Mesenchymal stem cell (in vitro differentiated cells and primary cell): Measurements from ENCODE around the gene NME7.

ENCODE experiments used
- DNase-seq: peaks from one replicate; pipeline ENCODE4 v3.0.0-alpha.2; 2013
- H2AFZ ChIP-seq: one replicate; pipeline ENCODE4 v1.6.1; 2013; ENCODE audit warnings: low read depth, mild to moderate bottlenecking, control low read depth, inconsistent platforms, low read length, moderate library complexity
- H2AK5ac ChIP-seq: 2 replicates; pipeline ENCODE4 v1.6.1; 2013; ENCODE audit warnings: low read length, moderate library complexity, mild to moderate bottlenecking, inconsistent platforms; ENCODE audit not compliant: severe bottlenecking
- H2BK120ac ChIP-seq: one replicate; pipeline ENCODE4 v1.6.1; 2013; ENCODE audit warnings: low read depth, mild to moderate bottlenecking, inconsistent platforms, low read length, moderate library complexity
- H2BK12ac ChIP-seq, 2 experiments: one replicate each; pipeline ENCODE4 v1.6.1; 2013; ENCODE audit warnings: inconsistent platforms in 2 of 2, low read length in 2 of 2, mild to moderate bottlenecking in 2 of 2, moderate library complexity in 2 of 2, control low read depth in 1 of 2
- H2BK15ac ChIP-seq: one replicate; pipeline ENCODE4 v1.6.1; 2013; ENCODE audit warnings: mild to moderate bottlenecking, low read depth, inconsistent platforms; ENCODE audit not compliant: poor library complexity, severe bottlenecking
- H2BK5ac ChIP-seq: 2 replicates; pipeline ENCODE4 v1.6.1; 2013; ENCODE audit warnings: low read depth, mild to moderate bottlenecking, low read length, control low read depth, inconsistent platforms; ENCODE audit not compliant: poor library complexity, severe bottlenecking
- H3K14ac ChIP-seq, 2 experiments: one replicate each; pipeline ENCODE4 v1.6.1; 2013; ENCODE audit warnings: inconsistent platforms in 2 of 2, low read length in 2 of 2, control low read depth in 1 of 2, mild to moderate bottlenecking in 1 of 2, moderate library complexity in 1 of 2
- H3K18ac ChIP-seq, 2 experiments: one replicate each; pipeline ENCODE4 v1.6.1; 2013; ENCODE audit warnings: inconsistent platforms in 2 of 2, low read length in 2 of 2, control low read depth in 1 of 2, low read depth in 1 of 2, mild to moderate bottlenecking in 1 of 2
- H3K23ac ChIP-seq, 2 experiments: one replicate each; pipeline ENCODE4 v1.6.1; 2013; ENCODE audit warnings: inconsistent platforms in 2 of 2, low read length in 2 of 2, mild to moderate bottlenecking in 2 of 2, moderate library complexity in 2 of 2, control low read depth in 1 of 2
- H3K27ac ChIP-seq: 2 replicates; pipeline ENCODE4 v1.5.1; 2013; ENCODE audit warnings: mild to moderate bottlenecking, moderate library complexity, low read length, control low read depth, inconsistent platforms; ENCODE audit not compliant: poor library complexity, severe bottlenecking
- H3K27me3 ChIP-seq, 2 experiments: 2 replicates each; pipeline versions ENCODE4 v1.6.1 to v1.7.0; 2013; ENCODE audit warnings: low read length in 2 of 2, mild to moderate bottlenecking in 2 of 2, moderate library complexity in 2 of 2, control low read depth in 1 of 2, inconsistent platforms in 1 of 2; ENCODE audit not compliant: control insufficient read depth in 1 of 2, insufficient read depth in 1 of 2
- H3K36me3 ChIP-seq, 2 experiments: 2 replicates each; pipeline versions ENCODE4 v1.6.1 to v1.7.0; 2013; ENCODE audit warnings: low read length in 2 of 2, control low read depth in 1 of 2, inconsistent platforms in 1 of 2, low read depth in 1 of 2, mild to moderate bottlenecking in 1 of 2; ENCODE audit not compliant: insufficient read depth in 2 of 2, control insufficient read depth in 1 of 2
- H3K4ac ChIP-seq, 2 experiments: one replicate each; pipeline ENCODE4 v1.6.1; 2013; ENCODE audit warnings: inconsistent platforms in 2 of 2, low read length in 2 of 2, mild to moderate bottlenecking in 2 of 2, moderate library complexity in 2 of 2, control low read depth in 1 of 2, low read depth in 1 of 2
- H3K4me1 ChIP-seq: 2 replicates; pipeline ENCODE4 v1.6.1; 2013; ENCODE audit warnings: low read depth, low read length, control low read depth; ENCODE audit not compliant: control insufficient read depth, insufficient read depth
- H3K4me2 ChIP-seq: 2 replicates; pipeline ENCODE4 v1.6.1; 2013; ENCODE audit warnings: low read length, mild to moderate bottlenecking, inconsistent platforms; ENCODE audit not compliant: poor library complexity, severe bottlenecking
- H3K4me3 ChIP-seq, 2 experiments: 2 replicates each; pipeline versions ENCODE4 v1.5.1 to v1.7.0; 2013; ENCODE audit warnings: low read length in 2 of 2, mild to moderate bottlenecking in 2 of 2, control low read depth in 1 of 2, low read depth in 1 of 2; ENCODE audit not compliant: insufficient read depth in 1 of 2
- H3K79me1 ChIP-seq: replicated peaks from 2 replicates; pipeline ENCODE4 v1.6.1; 2013; ENCODE audit warnings: mild to moderate bottlenecking, control low read depth, low read length, inconsistent platforms; ENCODE audit not compliant: poor library complexity, severe bottlenecking
- H3K9ac ChIP-seq: 2 replicates; pipeline ENCODE4 v1.7.0; 2013; ENCODE audit warnings: mild to moderate bottlenecking, low read length, moderate library complexity
- H3K9me3 ChIP-seq: 2 replicates; pipeline ENCODE4 v1.7.0; 2013; ENCODE audit warnings: mild to moderate bottlenecking, low read length; ENCODE audit not compliant: control insufficient read depth
- H4K8ac ChIP-seq: one replicate; pipeline ENCODE4 v1.6.1; 2013; ENCODE audit warnings: inconsistent platforms, mild to moderate bottlenecking, low read length, moderate library complexity
- H4K91ac ChIP-seq: one replicate; pipeline ENCODE4 v1.6.1; 2013; ENCODE audit warnings: mild to moderate bottlenecking, low read length, inconsistent platforms
- WGBS: methylation state at CpG from one replicate; pipeline ENCODE4 v1.1.7; 2013; ENCODE audit warnings: mixed read lengths; 5-methylcytosine and 5-hydroxymethylcytosine counted together

Gene NME7

DNA sequence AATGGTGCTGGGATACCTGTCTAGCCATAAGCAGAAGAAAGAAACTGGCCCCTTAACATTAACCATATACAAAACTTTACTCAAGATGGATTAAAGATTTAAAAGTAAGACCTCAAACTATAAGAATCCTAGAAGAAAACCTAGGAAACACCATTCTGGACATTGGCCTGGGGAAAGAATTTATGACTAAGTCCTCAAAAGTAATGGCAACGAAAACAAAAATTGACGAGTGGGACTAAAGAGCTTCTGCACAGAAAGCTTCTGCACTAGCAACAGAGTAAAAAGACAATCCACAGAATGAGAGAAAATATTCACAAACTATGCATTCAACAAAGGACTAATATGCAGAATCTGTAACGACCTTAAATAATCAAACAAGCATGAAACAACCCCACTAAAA lies 66.7 kb downstream of the NME7 start:
- Histone ChIP-seq H3K36me3 (peaks cover 0 to 17% of the 10 kb centered on the region in 2 experiments), H4K8ac (no peak overlapping the region), H2BK12ac (no peak overlapping the region), H3K4ac (no peak overlapping the region), H3K4me1 (no peaks in the 10 kb centered on the region), H4K91ac (no peak overlapping the region), H3K27ac (no peak overlapping the region), H3K4me2 (no peak overlapping the region), H3K9me3 (no peaks in the 10 kb centered on the region), H3K27me3 (no peaks in the 10 kb centered on the region), H3K79me1 (peaks cover 5% of the 10 kb centered on the region), H2AK5ac (no peak overlapping the region), H2BK5ac (no peak overlapping the region), H2BK15ac (no peak overlapping the region), H2BK120ac (no peak overlapping the region), H2AFZ (no peak overlapping the region), H3K9ac (no peak overlapping the region), H3K4me3 (no peak overlapping the region), H3K18ac (no peak overlapping the region), H3K23ac (no peak overlapping the region), H3K14ac (no peak overlapping the region)
- WGBS = 85% methylated on average over 3 of the region's 3 CpGs
- no peak for DNase-seq

DNA sequence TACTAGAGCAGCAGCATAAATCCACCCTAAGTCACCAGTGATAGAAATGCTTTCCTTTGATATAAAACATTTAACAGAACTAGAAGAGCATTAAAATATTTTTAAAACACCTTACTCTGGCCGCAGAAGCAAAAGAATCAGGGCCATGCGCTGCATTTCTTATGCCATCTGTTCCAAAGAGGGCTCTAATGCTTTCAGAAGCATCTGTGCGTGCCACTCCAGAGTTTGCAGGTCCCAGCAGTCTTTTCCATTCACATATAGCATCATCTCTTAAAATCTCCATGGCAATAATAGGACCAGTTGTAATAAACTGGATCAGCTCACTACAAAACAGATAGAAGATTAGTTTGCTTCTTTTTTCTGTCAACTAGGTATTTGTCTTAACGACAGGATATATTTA lies 69.2 kb downstream of the NME7 start:
- Histone ChIP-seq H3K4me2 (no peak overlapping the region), H3K14ac (no peak overlapping the region), H4K91ac (no peak overlapping the region), H2BK12ac (no peak overlapping the region), H3K27ac (no peak overlapping the region), H3K27me3 (no peaks in the 10 kb centered on the region), H3K9me3 (no peaks in the 10 kb centered on the region), H3K4me3 (no peak overlapping the region), H3K4ac (no peak overlapping the region), H2BK5ac (no peak overlapping the region), H3K4me1 (no peaks in the 10 kb centered on the region), H2AK5ac (no peak overlapping the region), H3K23ac (no peak overlapping the region), H3K18ac (no peak overlapping the region), H3K36me3 (peaks cover 0 to 14% of the 10 kb centered on the region in 2 experiments), H3K79me1 (peaks cover 5% of the 10 kb centered on the region), H2AFZ (no peak overlapping the region), H2BK15ac (no peak overlapping the region), H4K8ac (no peak overlapping the region), H3K9ac (no peak overlapping the region), H2BK120ac (no peak overlapping the region)
- WGBS = 96% methylated on average over 3 of the region's 4 CpGs
- no peak for DNase-seq

DNA sequence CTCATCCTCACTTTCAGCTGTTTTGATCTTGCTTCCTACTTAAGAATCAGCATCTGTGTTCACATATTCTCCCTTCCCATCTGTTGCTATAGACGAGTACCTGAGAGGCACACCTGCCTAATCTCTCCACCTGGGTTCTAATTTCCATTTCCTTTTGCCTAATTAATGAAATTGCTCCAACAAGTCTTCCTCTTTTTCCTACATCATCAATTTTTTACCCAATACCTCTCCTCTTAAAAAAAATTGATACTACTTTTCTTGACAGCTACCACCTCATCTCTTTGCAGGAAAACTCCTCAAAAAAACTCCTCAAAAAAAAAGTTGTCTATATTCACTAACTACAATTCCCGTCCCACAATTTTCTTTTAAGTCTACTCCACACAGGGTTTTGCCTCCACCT lies 71.8 kb downstream of the NME7 start:
- 96% methylated on average over 2 of the region's 2 CpGs for WGBS
- peaks cover 0 to 10% of the 10 kb centered on the region in 2 experiments for H3K36me3 ChIP-seq

DNA sequence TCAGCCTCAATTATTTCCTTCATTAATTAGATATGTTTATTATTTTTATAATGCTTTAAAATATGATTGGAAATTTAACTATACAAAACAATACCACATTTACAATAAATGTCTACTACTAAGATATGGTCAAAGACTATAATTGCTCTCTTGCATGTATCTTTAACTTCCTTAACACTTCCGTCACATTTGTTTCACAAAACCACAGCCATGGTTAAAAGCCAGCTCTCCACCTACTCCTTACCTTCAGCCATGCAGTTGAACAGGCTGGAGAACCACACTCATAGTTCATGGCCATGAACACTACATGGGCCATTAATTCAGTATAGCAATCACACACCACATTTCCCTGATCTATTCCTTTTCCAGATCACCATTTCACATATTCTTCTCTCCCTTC lies 72.2 kb downstream of the NME7 start:
- DNase-seq = no peak
- no peak overlapping the region for H4K8ac ChIP-seq
- H2AK5ac ChIP-seq = no peak overlapping the region
- H3K18ac ChIP-seq = no peak overlapping the region
- no peak overlapping the region for H3K23ac ChIP-seq
- H3K79me1 ChIP-seq = peaks cover 4% of the 10 kb centered on the region
- H3K9ac ChIP-seq = no peak overlapping the region
- H3K4me1 ChIP-seq = no peaks in the 10 kb centered on the region
- H3K27ac ChIP-seq = no peak overlapping the region
- H3K4me3 ChIP-seq = no peak overlapping the region
- H2BK12ac ChIP-seq = no peak overlapping the region
- H3K36me3 ChIP-seq = peaks cover 0 to 10% of the 10 kb centered on the region in 2 experiments
- no peak overlapping the region for H3K14ac ChIP-seq
- H2BK120ac ChIP-seq = no peak overlapping the region
- no peak overlapping the region for H2BK5ac ChIP-seq
- no peaks in the 10 kb centered on the region for H3K27me3 ChIP-seq
- 96% methylated on average over 1 of the region's 1 CpG for WGBS
- H3K4me2 ChIP-seq = no peak overlapping the region
- no peak overlapping the region for H2BK15ac ChIP-seq
- H3K4ac ChIP-seq = no peak overlapping the region
- H4K91ac ChIP-seq = no peak overlapping the region
- H2AFZ ChIP-seq = no peak overlapping the region
- H3K9me3 ChIP-seq = no peaks in the 10 kb centered on the region

More for the DNA sequence above, 71.8 kb downstream of the NME7 start:
- no peak overlapping the region for H2BK120ac ChIP-seq
- H3K9me3 ChIP-seq = no peaks in the 10 kb centered on the region
- peaks cover 4% of the 10 kb centered on the region for H3K79me1 ChIP-seq
- H3K23ac ChIP-seq = no peak overlapping the region
- H2AK5ac ChIP-seq = no peak overlapping the region
- H4K8ac ChIP-seq = no peak overlapping the region
- H2BK15ac ChIP-seq = no peak overlapping the region
- no peaks in the 10 kb centered on the region for H3K4me1 ChIP-seq
- no peak overlapping the region for H3K14ac ChIP-seq
- H3K4me3 ChIP-seq = no peak overlapping the region
- no peak for DNase-seq
- H2AFZ ChIP-seq = no peak overlapping the region
- no peak overlapping the region for H3K9ac ChIP-seq
- H3K27me3 ChIP-seq = no peaks in the 10 kb centered on the region
- no peak overlapping the region for H4K91ac ChIP-seq
- H3K4me2 ChIP-seq = no peak overlapping the region
- no peak overlapping the region for H2BK12ac ChIP-seq
- H3K18ac ChIP-seq = no peak overlapping the region
- no peak overlapping the region for H3K4ac ChIP-seq
- H2BK5ac ChIP-seq = no peak overlapping the region
- H3K27ac ChIP-seq = no peak overlapping the region
